Right ventricle myocardium superior (tissue), 1 donor: ENCODE data around the gene STRA8. TPM values are rescaled to one million over a fixed set of nuclear protein-coding genes. Genes with fewer than 3 reads are reported as not detected.
"Not testable (repeated sequence)": the region's sequence is repeated elsewhere in the genome, so short reads cannot be mapped to it uniquely, and the experiment has no call there.

Experiments
- ATAC-seq: fragments of 200-7000 bp; cut with Tn5 transposase; one replicate; pipeline ENCODE4 v1.9.1; 2020; ENCODE audit warnings: mild to moderate bottlenecking; ENCODE audit not compliant: poor library complexity
- DNase-seq: peaks from one replicate; pipeline ENCODE4 v3.0.0-alpha.2; 2020
- intact Hi-C: fragments of 100-400 bp; cut with DNase I; formaldehyde crosslinking; loops from one replicate; pipeline ENCODE4 v1.11.2; 2022
- total RNA-seq: library from RNA; stranded (reverse); fragmentation: NEBNext Ultra II Directional; extraction: Animal tissue kit (Norgen Biotek cat#: 25700); gene quantifications from one replicate; pipeline ENCODE4 v1.2.1, GENCODE V29; 2021
- donor health status: DM: no; HTN: yes; CAD: no; lungs with severe emphysema.

STRA8 gene
- total RNA-seq, 1 donor from 2014 or later: not detected

- intact Hi-C loops: no loop called here
- DNase-seq (no peak), ATAC-seq (no peak)
These were observed 1.6 kb upstream of the STRA8 start for GRCh38 chr7:135232087-135232486.

DNA sequence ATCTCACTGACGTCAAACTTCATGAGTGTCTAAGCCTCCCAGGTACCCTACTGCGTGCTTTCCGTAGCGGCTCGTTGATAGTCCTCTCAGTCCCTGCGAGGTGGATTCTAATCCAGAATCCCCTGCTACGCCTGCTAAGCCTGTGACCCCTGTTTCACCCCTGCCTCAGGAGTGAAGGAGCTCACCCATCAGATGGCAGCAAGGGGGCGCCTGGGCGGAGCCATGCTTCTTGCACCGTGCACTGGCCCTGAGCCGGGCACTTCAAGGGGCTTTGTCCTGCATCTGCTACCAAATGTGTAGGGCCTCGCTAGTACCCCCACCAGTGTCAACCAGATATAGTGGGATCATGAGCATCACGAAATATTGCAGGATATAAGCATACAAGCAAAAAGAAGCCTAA, 918 bp upstream of the STRA8 start:
- intact Hi-C loops: no loop called here
- ATAC-seq: no peak
- no peak for DNase-seq

DNA sequence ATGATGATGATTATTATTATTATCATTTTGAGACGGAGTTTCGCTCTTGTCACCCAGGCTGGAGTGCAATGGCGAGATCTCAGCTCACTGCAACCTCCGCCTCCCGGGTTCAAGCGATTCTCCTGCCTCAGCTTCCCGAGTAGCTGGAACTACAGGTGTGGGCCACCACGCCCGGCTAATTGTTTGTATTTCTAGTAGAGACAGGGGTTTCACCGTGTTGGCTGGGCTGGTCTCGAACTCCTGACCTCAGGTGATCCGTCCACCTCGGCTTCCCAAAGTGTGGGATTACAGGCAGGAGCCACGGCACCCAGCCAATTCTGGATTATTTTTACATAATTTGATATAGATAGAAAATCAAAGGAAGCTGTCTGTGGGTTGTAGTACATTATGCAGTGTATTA, 457 bp downstream of the STRA8 start:
- intact Hi-C loops, ATAC-seq, DNase-seq: not testable (repeated sequence)

- intact Hi-C loops: no loop called here
- ATAC-seq: no peak
- DNase-seq: no peak
These were observed 1.1 kb downstream of the STRA8 start for GRCh38 chr7:135234727-135235126.

- intact Hi-C loops: no loop called here
These were observed 2.2 kb downstream of the STRA8 start for GRCh38 chr7:135235841-135236240.

DNA sequence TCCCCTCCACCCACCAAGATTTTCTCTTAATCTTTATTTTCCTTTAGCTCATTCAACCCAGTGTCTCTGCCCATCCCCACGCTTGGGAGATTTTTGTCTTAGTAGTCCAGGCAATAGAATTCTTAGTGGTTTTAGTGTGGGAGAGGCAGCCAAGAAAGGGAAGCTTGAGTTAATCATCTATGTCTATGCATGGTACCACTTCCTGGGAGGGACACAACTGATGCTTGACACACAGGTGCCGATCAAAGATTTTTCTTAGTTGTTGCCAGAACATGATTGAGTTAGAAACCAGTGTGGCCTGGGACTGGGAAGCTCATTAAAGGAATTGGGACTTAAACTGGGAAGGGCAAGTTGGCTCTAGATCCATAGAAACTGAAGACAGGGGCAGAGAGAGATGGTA, 3.1 kb downstream of the STRA8 start:
- intact Hi-C loops: no loop called here
- DNase-seq: no peak
- ATAC-seq: no peak

More at GRCh38 chr7:135235841-135236240, 2.2 kb downstream of the STRA8 start:
- no peak for ATAC-seq
- DNase-seq: no peak

- ATAC-seq: no peak
- no peak for DNase-seq
- intact Hi-C loops: no loop called here
These were observed 4.6 kb downstream of the STRA8 start for GRCh38 chr7:135238112-135238744.

DNA sequence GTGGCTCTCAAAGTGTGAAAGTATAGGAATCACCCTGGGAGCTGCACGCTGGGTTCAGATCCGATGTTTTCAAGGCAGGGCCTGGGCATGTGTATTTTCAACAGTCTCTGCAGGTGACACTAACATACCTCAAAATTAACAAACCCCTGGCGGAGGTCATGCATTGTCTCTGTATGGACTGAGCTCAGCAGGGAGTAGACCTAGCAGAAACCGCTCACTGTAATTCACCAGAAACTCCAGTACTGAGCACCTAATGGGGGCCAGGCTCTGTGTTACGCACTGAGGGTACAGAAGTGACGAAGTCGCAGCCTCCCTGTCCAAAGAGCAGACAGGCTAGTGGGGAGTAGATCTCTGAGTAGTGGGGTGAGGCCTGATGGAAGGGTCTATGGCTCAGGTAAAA, 5.6 kb downstream of the STRA8 start:
- no peak for DNase-seq
- ATAC-seq: no peak
- intact Hi-C loops: no loop called here

DNA sequence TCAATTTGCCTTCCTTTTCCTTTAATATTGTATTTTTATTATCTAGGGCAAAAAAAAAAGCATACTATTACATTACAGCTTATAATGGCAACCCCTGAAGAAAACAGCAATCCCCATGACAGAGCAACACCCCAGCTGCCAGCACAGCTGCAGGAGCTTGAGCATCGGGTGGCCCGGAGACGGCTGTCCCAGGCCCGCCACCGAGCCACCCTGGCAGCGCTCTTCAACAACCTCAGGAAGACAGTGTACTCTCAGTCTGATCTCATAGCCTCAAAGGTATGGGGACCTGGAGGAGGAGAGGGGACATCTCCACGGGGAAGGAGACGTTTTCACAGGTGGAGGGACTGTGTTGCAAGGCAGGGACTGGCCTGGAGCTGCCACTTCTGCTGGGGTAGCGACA, 6.8 kb downstream of the STRA8 start:
- DNase-seq: no peak
- intact Hi-C loops: no loop called here
- no peak for ATAC-seq

DNA sequence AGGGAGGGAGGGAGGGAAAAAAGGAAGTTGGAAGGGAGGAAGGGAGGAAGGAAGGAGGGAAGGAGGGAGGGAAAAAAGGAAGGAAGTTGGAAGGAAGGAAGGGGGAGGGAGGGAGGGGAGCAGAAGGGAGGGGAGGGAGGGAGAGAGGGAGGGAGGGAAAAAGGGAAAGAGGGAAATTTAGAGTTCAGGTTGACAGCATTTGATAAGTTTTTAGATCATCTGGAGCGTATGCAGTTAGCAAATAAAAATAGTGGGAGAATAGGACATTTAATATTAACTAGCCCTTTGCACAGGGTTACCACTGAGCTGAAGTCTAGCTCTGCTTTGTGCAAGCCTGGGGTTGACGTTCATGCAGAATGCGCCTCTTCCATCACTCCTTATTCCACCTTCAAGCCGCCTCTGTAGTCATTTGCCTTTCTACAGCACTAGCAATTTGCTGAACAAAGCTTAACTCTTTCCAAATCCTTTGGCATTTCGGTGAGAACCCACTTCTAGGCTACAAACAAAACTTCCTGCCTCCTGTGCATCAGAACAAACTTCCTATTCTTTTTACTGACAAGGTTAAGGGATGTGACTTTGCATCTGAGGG, 8.6 kb downstream of the STRA8 start:
- ATAC-seq (no peak), DNase-seq (no peak)
- intact Hi-C loops: no loop called here

DNA sequence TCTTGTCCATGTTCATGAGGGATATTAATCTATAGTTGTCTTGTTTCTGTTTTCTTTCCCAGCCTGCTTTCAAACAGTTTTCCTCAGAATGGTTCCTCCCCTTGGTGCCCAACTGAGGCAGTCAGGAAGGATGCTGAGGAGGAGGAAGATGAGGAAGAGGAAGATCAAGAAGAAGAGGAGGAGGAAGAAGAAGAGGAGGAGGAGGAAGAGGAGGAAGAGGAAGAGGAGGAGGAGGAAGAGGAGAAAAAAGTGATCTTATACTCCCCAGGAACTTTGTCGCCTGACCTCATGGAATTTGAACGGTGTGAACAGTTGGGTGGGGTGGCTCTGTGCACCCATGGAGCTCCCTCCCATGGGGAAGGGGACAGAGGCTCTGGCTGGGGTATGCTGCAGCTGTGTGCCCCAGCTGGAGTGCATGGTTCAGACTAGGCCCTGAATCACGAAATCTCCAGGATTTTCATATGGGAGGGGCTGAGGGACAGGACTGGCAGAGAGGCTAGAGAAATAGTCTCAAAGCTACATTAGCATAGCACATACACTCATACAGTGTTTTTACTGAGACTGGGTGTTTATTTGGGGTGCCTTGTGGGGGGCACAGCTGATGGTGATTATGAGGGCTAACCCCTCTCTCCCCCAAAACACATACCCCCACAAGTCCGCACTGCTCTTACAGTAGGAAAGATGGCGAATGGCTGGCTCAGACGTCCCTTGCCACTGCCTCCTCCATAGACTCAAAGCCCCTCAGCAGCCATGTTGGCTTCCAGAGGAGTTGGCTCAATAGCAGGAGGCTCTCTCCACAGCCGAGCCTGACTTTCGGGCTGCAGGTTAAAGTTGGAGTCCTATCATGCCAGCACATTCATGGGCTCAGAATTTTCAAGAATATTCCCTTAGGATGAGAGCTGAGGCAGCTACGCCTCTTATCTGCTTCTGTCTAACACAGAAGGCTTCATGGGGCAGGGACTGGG, 11.9 kb downstream of the STRA8 start:
- no peak for ATAC-seq
- intact Hi-C loops: no loop called here
- no peak for DNase-seq

DNA sequence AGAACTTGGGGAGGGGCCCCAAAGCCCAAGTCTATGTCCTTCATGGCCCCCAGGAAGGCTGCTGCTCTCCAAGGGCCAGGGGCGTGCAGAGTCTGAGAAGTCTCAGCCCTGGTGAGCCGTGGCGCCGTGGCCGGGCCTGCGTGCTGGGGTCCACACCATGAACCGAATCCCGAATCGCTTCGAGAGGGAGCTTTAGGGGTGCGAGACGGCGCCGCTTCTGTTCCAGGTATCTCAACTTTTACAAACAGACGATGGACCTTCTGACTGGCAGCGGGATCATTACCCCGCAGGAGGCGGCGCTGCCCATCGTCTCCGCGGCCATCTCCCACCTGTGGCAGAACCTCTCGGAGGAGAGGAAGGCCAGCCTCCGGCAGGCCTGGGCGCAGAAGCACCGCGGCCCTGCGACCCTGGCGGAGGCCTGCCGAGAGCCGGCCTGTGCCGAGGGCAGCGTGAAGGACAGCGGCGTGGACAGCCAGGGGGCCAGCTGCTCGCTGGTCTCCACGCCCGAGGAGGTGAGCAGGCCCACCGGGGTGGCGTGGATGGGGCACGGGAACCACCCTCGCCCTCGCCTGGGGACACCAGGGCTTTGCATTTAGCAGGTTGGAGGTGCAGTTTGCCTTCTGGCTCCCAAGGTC, 12.7 kb downstream of the STRA8 start:
- intact Hi-C loops: no loop called here
- ATAC-seq (no peak), DNase-seq (no peak)

DNA sequence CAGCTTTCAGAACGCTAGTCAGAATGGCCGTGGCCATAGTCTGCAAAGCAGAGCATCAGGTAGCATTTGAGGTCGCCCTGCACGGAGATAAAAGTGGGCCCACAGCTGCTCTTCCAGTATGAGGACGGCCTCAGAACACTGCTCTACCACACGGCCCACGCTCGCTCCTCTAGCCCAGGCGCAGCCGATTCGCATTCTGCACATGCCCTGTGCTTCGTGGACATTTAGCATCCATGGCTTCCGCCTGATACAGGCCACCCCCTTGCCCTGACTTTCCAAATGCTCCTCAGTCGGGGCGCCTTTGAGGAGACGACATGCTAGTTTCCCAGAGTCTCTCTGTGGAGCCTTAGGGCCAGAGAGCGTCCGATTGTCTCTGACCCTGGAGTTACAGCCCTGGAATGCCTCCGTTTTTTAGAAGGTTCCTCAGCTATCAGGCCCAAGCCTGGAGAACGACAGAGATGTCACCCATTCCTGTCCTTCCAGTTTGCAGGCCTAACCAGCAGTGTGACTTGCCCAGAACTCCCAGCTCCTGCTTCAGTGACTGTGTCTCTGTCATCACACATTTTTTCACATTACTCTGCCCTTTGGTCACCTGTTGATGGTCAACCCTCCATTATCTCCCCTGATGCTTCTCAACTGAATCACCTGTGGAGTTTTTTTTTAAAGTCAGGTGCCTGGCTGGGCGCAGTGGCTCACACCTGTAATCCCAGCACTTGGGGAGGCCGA, 14.3 kb downstream of the STRA8 start:
- ATAC-seq (no peak), DNase-seq (no peak)
- intact Hi-C loops: no loop called here

DNA sequence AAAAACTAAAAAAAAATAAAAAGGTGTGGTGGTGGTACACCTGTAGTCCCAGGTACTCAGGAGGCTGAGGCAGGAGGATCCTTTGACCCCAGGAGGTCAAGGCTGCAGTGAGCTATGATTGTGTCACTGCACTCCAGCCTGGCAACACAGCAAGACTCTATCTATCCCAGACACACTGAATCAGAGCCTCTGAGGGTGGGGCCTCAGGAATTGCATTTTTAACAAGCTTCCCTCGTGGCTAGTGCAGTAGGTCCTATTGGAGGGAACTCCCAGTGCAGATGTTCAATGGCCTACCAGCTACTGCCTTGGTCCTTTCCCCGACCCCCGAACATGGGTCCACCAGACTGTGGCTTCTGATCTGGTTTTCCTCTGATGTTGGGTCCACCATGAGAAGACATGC, 14.9 kb downstream of the STRA8 start:
- no peak for DNase-seq
- intact Hi-C loops: no loop called here
- ATAC-seq: no peak

- intact Hi-C loops: no loop called here
- DNase-seq: no peak
- ATAC-seq: no peak
These were observed 18.1 kb downstream of the STRA8 start for GRCh38 chr7:135251496-135252391.

GRCh38 chr7:135253851-135254771, 20.5 kb downstream of the STRA8 start:
- ATAC-seq: peak; percentile 89
- intact Hi-C loops: no loop called here
- DNase-seq: peak; percentile 80

GRCh38 chr7:135257790-135258189, 24.2 kb downstream of the STRA8 start:
- DNase-seq (no peak), ATAC-seq (no peak)
- intact Hi-C loops: no loop called here
